HepG2 (cell line): ENCODE results near the gene CSTF3. TPM values are rescaled to one million over a fixed set of nuclear protein-coding genes. Genes with fewer than 3 reads are reported as not detected.

Source experiments
- ATAC-seq: fragments of 200-7000 bp; cut with Tn5 transposase; 3 replicates; pipeline ENCODE4 v1.9.1; 2020; ENCODE audit warnings: mild to moderate bottlenecking, moderate library complexity
- BruUV-seq: library from RNA; stranded (reverse); fragments of 400-500 nt; replicated peaks from 2 replicates; lab custom pipeline; 2021; lab: Mats Ljungman, UMichigan
- CTCF ChIA-PET: fragments of 300-600 bp; formaldehyde crosslinking; extraction: SDS; loops from one replicate; lab custom pipeline; 2021; ENCODE audit warnings: low total read pairs, inconsistent platforms, low intra/inter-chr PET ratio; lab: Yijun Ruan, JAX
- POLR2A ChIA-PET: fragments of 350-600 bp; sonication (Branson Sonifier 250); formaldehyde crosslinking; loops from one replicate; lab custom pipeline; 2020; ENCODE audit warnings: antibody characterized with exemption, inconsistent platforms; lab: Yijun Ruan, JAX
- DNase-seq: peaks from one replicate; pipeline ENCODE4 v3.0.0-alpha.2; 2015; ENCODE audit warnings: low spot score
- FAIRE-seq: peaks from 3 replicates; lab custom pipeline; 2011; peaks lifted over from hg19 to GRCh38; lab: Jason Lieb, UNC
- H2AFZ ChIP-seq: one replicate; pipeline ENCODE4 v1.6.1; 2011; ENCODE audit warnings: low read length, inconsistent platforms
- H3K27ac ChIP-seq: fragments of 300-600 bp; 3 replicates; pipeline ENCODE4 v1.8.0; 2011; ENCODE audit warnings: mixed run types, mild to moderate bottlenecking, mixed read lengths, low read length, inconsistent platforms; ENCODE audit not compliant: insufficient read depth; ENCODE audit errors: extremely low read length
- H3K27me3 ChIP-seq, 2 experiments: fragments of 200-600 bp in 1 of 2; 2 replicates in 1 of 2; 3 replicates in 1 of 2; pipeline versions ENCODE4 v1.6.0 to v1.8.0; 2011; ENCODE audit warnings: low read length in 2 of 2, mild to moderate bottlenecking in 2 of 2, moderate library complexity in 2 of 2, inconsistent platforms in 1 of 2; ENCODE audit not compliant: insufficient read depth in 2 of 2, control insufficient read depth in 1 of 2
- H3K36me3 ChIP-seq, 2 experiments: fragments of 200-600 bp in 1 of 2; replicated peaks in 1 of 2; 2 replicates in 1 of 2; 3 replicates in 1 of 2; pipeline versions ENCODE4 v1.5.1 to v1.8.0; 2011; ENCODE audit warnings: low read length in 2 of 2, inconsistent platforms in 1 of 2; ENCODE audit not compliant: insufficient read depth in 2 of 2, control insufficient read depth in 1 of 2
- H3K4me1 ChIP-seq: 2 replicates; pipeline ENCODE4 v1.5.1; 2012; ENCODE audit warnings: low read length, inconsistent platforms; ENCODE audit not compliant: insufficient read depth
- H3K4me2 ChIP-seq: 2 replicates; pipeline ENCODE4 v1.6.0; 2011; ENCODE audit warnings: low read depth, low read length, inconsistent platforms
- H3K4me3 ChIP-seq, 3 experiments: fragments of 200-600 bp in 1 of 3; sonication (generic), shearing (Covaris generic) in 1 of 3; replicated peaks in 1 of 3; 2 replicates each; pipeline ENCODE4 v1.5.1; 2011 to 2016; ENCODE audit warnings: low read length in 3 of 3, inconsistent platforms in 2 of 3, low read depth in 2 of 3, mild to moderate bottlenecking in 2 of 3, control low read depth in 1 of 3, mixed read lengths in 1 of 3; ENCODE audit not compliant: insufficient read depth in 1 of 3
- H3K79me2 ChIP-seq: one replicate; pipeline ENCODE4 v1.6.1; 2011; ENCODE audit warnings: low read length, inconsistent platforms; ENCODE audit not compliant: insufficient read depth
- H3K9ac ChIP-seq: 2 replicates; pipeline ENCODE4 v1.6.0; 2011; ENCODE audit warnings: mild to moderate bottlenecking, low read depth, low read length, inconsistent platforms; ENCODE audit not compliant: insufficient read depth
- H3K9me3 ChIP-seq: 2 replicates; pipeline ENCODE4 v1.5.1; 2012; ENCODE audit warnings: mild to moderate bottlenecking, low read length
- H4K20me1 ChIP-seq: 2 replicates; pipeline ENCODE4 v1.6.0; 2011; ENCODE audit warnings: inconsistent platforms, mild to moderate bottlenecking, low read length, moderate library complexity; ENCODE audit not compliant: insufficient read depth
- FOXP1 ChIP-seq, 2 experiments: fragments of 450-650 bp in 1 of 2; IDR thresholded peaks; 2 replicates each; pipeline ENCODE4 v1.6.1; 2017 to 2018; ENCODE audit warnings: antibody characterized with exemption in 1 of 2
- HNRNPL ChIP-seq: fragments of 200-400 bp; formaldehyde crosslinking; IDR thresholded peaks from 2 replicates; pipeline ENCODE4 v1.6.1; 2017; ENCODE audit warnings: mild to moderate bottlenecking, low read depth, low read length
- ZNF562 ChIP-seq: sonication (generic); formaldehyde crosslinking; IDR thresholded peaks from 2 replicates; pipeline ENCODE4 v1.8.0; 2022; ENCODE audit warnings: missing genetic modification reagents, borderline replicate concordance
- ZNF616 ChIP-seq: sonication (generic); formaldehyde crosslinking; IDR thresholded peaks from 2 replicates; pipeline ENCODE4 v1.5.0; 2020; ENCODE audit warnings: low read depth, mild to moderate bottlenecking, missing genetic modification reagents
- WGBS: methylation state at CpG from one replicate; pipeline ENCODE4 v1.1.6; 2017; ENCODE audit warnings: low lambda C conversion rate; 5-methylcytosine and 5-hydroxymethylcytosine counted together
- in situ Hi-C: cut with HindIII; loops from 2 replicates; pipeline ENCODE4 v1.10.0; 2017; ENCODE audit warnings: low pct_unique_long_range_greater_than_20kb; ENCODE audit not compliant: extremely low pct_ligation_motif_present
- intact Hi-C: fragments of 100-400 bp; cut with micrococcal nuclease; formaldehyde crosslinking; loops from one replicate; pipeline ENCODE4 v1.10.0; 2022; ENCODE audit not compliant: unreplicated experiment
- polyA plus RNA-seq, 8 experiments: library from polyadenylated mRNA; depleted of rRNA in 3 of 8; stranded (reverse) in 7 of 8; unstranded in 1 of 8; fragments of >200 nt; fragmentation: Illumina TruSeq in 4 of 8; extraction: Trizol in 4 of 8; gene quantifications; 2 replicates each; pipeline versions ENCODE4 v1.2.1 to v1.2.3, GENCODE V29; 2011 to 2016; ENCODE audit warnings: low read depth in 4 of 8, missing spikeins in 1 of 8, mixed read lengths in 1 of 8; ENCODE audit not compliant: insufficient read depth in 1 of 8
- total RNA-seq, 5 experiments: library from RNA; depleted of rRNA; stranded (reverse); fragments of >200 nt; fragmentation: Illumina TruSeq; extraction: Trizol; gene quantifications; 2 replicates each; pipeline ENCODE4 v1.2.3, GENCODE V29; 2016; ENCODE audit warnings: low read depth in 1 of 5
- TF ChIP-seq, protein P1 (sequence below): sonication (generic); formaldehyde crosslinking; conservative IDR thresholded peaks from 2 replicates; pipeline ENCODE4 v1.5.0; 2020; ENCODE audit warnings: missing genetic modification reagents
- TF ChIP-seq, protein P2 (sequence below): sonication (generic); formaldehyde crosslinking; IDR thresholded peaks from 2 replicates; pipeline ENCODE4 v1.8.0; 2022; ENCODE audit warnings: mild to moderate bottlenecking, missing genetic modification reagents, moderate library complexity
- TF ChIP-seq, protein P3 (sequence below): sonication (generic); formaldehyde crosslinking; conservative IDR thresholded peaks from 2 replicates; pipeline ENCODE4 v1.4.0; 2020; ENCODE audit warnings: missing genetic modification reagents

CSTF3 gene
- total and polyA plus RNA-seq, 2 of the 13 experiments (the other 11 are each of a cell fraction or from before 2014, with no cell fraction given) = 21.5 to 43.6 TPM

DNA sequence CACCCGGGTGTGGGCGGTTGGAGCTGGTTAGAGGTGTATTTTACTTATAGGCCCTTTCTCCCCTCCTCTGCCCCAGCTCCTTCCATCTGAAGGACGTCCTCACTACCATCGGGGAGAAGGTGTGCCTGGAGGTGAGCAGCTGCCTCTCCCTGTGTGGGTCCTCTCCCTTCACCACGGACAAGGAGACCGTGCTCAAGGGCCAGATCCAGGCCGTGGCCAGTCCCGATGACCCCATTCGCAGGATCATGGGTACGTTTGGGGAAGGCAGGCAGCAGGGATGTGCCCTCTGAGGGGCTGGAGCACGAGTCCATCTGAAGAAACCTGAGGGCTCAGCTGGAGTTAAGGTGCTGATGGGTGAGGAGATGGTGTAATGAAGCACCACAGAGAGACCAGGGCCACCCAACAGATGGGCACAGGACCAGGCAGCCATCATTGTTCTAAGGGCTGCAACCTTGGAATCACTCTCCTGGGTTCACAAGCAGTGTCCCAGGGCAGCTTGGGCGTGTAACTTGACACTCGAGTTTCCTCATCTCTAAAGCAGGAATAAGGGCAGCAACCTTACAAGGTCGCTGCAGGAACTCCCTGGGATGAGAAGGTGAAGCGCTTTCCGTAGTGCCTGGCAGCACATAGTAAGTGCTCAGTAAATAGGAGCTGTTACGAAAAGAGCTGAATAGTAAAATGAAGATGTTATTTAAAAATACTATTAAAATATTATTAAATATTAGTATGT, 92.5 kb downstream of the CSTF3 start:
- DNase-seq = no peak
- intact Hi-C loops (loop anchor here (5.0 kb wide), 1 partner anchor 91 kb away; no protein-coding TSS in a partner anchor), in situ Hi-C loops (no loop called here)
- H3K9me3 ChIP-seq = no peaks in the 10 kb centered on the region
- H3K79me2 ChIP-seq = no peaks in the 10 kb centered on the region
- no peak overlapping the region for H3K9ac ChIP-seq
- no peaks in the 10 kb centered on the region for H3K4me1 ChIP-seq
- H3K4me2 ChIP-seq = no peak overlapping the region
- no peaks in the 10 kb centered on the region for H4K20me1 ChIP-seq
- BruUV-seq = no TSS peak
- no peaks in the 10 kb centered on the region; a peak in 1 of 5 replicates for H3K27me3 ChIP-seq
- 95% methylated on average over 15 of the region's 17 CpGs for WGBS
- H3K36me3 ChIP-seq = peaks cover 18 to 43% of the 10 kb centered on the region in 2 experiments
- ChIA-PET CTCF (no interaction called here), POLR2A (no interaction called here)
- H2AFZ ChIP-seq = no peak overlapping the region
- no peak for FAIRE-seq
- TF ChIP-seq FOXP1 (IDR thresholded peaks at IDR 0.05) (no peak), FOXP1 (CRISPR knock-in tag; IDR thresholded peaks at IDR 0.05) (no peak), HNRNPL (no peak), ZNF562 (no peak), ZNF616 (CRISPR knock-in tag) (no peak)
- TF ChIP-seq, protein P1, sequence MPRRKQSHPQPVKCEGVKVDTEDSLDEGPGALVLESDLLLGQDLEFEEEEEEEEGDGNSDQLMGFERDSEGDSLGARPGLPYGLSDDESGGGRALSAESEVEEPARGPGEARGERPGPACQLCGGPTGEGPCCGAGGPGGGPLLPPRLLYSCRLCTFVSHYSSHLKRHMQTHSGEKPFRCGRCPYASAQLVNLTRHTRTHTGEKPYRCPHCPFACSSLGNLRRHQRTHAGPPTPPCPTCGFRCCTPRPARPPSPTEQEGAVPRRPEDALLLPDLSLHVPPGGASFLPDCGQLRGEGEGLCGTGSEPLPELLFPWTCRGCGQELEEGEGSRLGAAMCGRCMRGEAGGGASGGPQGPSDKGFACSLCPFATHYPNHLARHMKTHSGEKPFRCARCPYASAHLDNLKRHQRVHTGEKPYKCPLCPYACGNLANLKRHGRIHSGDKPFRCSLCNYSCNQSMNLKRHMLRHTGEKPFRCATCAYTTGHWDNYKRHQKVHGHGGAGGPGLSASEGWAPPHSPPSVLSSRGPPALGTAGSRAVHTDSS = no peak
- TF ChIP-seq, protein P2, sequence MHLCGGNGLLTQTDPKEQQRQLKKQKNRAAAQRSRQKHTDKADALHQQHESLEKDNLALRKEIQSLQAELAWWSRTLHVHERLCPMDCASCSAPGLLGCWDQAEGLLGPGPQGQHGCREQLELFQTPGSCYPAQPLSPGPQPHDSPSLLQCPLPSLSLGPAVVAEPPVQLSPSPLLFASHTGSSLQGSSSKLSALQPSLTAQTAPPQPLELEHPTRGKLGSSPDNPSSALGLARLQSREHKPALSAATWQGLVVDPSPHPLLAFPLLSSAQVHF (CRISPR knock-in tag) = no peak
- TF ChIP-seq, protein P3, sequence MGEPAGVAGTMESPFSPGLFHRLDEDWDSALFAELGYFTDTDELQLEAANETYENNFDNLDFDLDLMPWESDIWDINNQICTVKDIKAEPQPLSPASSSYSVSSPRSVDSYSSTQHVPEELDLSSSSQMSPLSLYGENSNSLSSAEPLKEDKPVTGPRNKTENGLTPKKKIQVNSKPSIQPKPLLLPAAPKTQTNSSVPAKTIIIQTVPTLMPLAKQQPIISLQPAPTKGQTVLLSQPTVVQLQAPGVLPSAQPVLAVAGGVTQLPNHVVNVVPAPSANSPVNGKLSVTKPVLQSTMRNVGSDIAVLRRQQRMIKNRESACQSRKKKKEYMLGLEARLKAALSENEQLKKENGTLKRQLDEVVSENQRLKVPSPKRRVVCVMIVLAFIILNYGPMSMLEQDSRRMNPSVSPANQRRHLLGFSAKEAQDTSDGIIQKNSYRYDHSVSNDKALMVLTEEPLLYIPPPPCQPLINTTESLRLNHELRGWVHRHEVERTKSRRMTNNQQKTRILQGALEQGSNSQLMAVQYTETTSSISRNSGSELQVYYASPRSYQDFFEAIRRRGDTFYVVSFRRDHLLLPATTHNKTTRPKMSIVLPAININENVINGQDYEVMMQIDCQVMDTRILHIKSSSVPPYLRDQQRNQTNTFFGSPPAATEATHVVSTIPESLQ (CRISPR knock-in tag) = no peak
- no peak overlapping the region for H3K4me3 ChIP-seq
- no peak overlapping the region for H3K27ac ChIP-seq
- no peak for ATAC-seq
